NCI-H2029 treated with DMSO at 0.1 percent for 48 hours (cell line): ENCODE measurements around the gene NAT9.

Source experiments
- DNase-seq: peaks from one replicate; lab custom pipeline; 2025; lab: John Stamatoyannopoulos, UW

The NAT9 gene

DNA sequence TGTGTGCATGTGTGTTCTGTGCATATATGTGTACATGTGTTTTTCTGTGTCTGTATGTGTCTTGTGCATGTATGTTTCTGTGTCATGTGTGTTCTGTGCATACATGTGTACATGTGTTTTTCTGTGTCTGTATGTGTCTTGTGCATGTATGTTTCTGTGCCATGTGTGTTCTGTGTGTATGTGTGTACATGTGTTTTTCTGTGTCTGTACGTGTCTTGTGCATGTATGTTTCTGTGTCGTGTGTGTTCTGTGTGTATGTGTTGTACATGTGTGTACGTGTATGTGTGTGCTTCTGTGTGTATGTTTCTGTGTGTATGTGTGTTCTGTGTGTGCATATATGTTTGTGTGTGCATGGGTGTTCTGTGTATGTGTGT lies 47.5 kb downstream of the NAT9 start:
- no peak for DNase-seq

DNA sequence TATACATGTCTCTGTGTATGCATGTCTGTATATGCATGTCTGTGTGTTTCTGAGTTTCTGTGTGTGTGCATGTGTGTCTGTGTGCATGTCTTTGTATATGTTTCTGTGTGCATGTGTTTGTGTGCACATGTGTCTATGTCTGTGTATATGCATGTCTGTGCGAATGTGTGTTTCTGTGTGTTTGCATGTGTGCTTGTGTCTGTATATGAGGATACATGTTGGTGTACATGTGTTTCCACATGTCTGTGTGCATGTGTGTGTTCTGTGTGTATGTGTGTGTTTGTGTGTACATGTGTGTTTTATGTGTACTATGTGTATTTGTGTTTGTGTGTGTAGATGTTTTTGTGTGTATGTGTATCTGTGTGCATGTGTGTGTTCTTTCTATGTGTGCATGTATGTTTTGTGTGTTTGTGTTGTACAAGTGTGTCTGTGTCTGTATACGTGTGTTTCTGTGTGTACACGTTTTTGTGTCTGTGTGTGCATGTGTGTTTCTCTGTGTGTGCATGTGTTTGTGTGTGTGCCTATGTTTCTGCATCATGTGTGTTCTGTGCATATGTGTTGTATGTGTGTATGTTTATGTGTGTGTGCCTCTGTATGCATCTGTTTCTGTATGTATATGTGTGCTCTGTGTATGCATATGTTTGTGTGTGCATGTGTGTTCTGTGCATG lies 48.0 kb downstream of the NAT9 start:
- no peak for DNase-seq

- DNase-seq: no peak
These were observed 51.0 kb downstream of the NAT9 start for GRCh38 chr17:74725111-74725510.

GRCh38 chr17:74723891-74724290 lies 52.3 kb downstream of the NAT9 start:
- no peak for DNase-seq

- DNase-seq: no peak
These were observed 53.4 kb downstream of the NAT9 start for GRCh38 chr17:74722782-74723181.
